GM10847 (cell line): ENCODE data around the gene GRAMD2A.

Experiments
- POLR2A ChIP-seq: IDR thresholded peaks from 2 replicates; pipeline ENCODE4 v1.6.1; 2011; ENCODE audit not compliant: insufficient read length; ENCODE audit errors: extremely low read depth

The GRAMD2A gene

DNA sequence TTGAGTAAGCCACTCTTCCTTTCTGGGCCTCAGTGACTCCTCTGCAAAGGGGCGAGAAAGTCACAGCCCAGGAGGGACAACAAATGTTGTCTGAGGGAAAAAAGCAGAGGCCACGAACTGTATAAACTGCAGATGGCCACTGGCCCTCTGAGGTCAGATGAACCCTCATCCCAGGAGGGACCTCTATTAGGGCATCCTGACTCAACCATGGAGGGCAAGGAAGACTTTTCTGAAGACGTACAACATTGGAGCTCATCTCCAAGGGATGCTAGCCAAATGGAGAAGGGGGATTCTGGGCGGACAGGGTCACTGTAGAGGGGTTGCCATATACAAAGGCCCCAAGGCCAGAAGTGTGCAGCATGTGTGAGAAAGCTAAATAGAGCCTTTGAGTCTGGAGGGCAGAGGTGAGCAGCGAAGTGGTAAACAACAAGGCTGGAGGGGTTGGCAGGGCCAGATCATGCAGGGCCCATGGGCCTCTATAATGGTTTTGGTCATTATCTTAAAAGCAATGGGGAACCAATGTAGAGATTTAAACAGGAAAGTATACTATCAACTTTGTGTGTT lies 16.7 kb downstream of the GRAMD2A start:
- no peak for TF ChIP-seq POLR2A

DNA sequence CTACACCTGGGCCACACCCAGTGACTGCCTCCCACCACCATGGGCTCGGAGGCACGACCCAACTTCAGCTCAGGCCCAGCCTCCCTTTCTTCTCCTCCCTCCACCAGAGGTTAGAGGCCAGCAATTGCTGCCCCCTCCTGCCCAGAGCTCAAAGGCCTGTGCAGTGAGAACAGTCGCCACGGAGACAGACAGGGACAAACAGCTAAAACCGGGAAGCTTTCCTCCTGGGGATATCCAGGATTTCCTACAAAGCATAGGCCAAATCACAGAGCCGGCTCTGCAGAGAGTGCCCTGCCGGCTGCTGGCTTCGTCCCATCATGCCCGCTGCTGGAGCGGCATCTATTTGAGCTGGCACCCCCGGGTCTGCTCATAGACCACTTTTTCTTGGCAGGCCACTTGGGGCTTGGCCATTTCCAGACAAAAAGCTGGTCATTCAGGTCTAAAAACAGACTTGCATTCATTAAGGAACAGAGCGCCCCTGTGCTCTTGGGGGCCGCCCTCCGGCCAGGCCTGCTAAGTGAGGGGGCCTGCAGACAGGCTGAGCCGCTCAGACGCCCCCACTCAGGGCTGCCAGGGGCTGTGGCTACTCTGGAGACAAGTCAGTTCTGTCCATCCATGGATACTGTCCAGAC lies 17.5 kb downstream of the GRAMD2A start:
- no peak for TF ChIP-seq POLR2A

DNA sequence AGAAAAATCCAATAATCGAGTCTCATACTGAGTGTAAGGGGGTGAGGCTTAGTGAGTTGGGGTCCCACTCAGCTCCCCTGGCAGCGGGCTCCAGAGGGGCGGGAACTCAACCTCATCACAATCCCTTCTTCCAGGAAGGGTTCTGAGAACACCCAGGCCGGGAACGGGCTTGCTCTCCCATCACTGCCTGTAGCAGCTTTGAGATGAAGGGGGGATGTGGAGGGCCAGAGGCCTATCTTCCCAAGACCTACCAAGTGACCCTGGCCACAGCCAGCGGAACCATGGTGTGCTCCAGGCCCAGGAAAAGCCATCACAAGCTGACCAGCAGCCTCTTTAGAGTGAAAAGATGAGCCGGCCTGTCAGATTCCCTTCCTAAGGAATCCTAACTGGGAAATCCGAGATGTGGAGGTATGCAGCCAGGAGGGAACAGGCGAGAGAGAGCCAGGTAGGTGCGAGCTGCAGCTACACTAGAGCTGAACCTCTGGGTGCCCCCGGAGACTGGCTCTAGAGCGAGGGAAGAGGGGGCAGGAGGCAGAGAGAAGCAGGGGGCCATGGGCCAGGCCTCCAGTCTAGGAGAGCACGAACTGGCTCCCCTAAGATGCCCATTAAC lies 18.5 kb downstream of the GRAMD2A start:
- TF ChIP-seq POLR2A, result no peak

DNA sequence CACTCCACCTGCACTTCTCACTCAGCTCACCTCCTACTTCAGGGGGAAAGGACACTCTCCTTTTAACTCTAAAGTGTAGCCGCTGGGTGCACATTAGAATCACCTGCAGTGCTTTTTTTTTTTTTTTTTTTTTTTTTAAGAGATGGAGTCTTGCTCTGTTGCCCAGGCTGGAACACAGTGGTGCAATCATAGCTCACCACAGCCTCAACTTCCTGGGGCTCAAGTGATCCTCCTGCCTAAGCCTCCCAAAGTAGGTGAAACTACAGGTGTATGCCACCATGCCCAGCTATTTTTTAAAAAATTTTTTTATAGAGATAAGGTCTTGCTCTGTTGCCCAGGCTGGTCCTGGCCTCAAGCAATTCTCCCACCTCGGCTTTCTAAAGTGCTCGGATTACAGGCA lies 20.8 kb downstream of the GRAMD2A start:
- TF ChIP-seq POLR2A, result no peak

DNA sequence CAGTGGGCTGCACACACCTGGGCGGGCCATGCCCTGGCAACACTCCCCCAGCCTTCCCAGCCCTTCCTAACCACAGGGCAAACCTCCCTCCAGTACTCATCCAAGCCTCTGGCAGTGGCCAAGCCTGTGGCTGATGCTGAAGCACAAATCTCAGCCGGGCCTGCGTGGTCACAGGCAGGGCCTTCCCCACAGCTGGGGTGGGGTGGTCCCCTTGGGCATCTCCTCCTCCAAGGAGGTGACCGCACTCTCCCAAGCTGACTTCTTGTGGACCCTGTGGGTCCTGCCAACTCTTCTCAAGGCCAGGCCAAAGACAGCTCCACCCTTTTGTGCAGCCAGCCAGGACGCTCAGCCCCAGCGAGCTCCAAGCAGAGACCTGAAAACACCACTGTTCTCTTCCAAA lies 21.4 kb downstream of the GRAMD2A start:
- no peak for TF ChIP-seq POLR2A

DNA sequence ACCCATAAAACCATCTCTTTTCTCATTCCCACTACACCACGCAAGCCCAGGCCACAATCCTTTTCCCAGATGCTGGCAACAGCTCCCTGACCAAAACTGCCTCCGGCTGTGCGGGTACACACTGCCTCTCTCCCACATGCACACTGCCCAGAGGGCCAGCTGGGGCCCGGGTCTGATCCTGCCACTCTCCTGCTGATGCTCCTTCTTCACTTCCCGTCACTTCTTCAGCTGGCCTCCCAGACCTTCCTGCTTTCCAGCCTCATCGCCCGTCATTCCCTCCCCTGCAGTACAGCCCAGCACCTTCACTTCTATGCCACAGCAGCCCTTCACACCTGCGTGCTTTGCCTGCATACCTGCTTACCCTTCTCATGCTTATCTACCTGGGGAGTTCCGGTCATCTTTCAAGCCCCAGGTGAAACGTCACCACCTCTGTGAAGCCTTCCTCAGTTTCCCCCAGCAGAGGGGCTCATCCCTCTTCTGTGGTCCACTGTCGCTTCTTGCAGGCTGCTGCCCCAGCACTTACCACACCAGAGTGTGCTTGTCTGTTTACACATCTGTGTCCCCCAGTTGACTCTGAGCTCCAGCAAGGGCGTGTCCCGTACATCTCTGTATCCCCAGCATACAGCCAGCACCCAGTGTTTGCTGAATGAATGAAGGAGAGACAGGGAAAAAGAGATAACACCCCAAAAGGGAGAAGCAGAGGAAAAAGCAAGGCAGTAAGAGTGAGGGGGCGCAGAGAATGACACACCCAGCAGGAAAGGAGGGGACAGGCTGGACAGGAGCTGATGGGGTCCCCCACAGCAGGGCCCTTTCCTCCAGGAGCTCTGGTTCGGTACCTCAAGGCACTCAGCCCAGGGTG lies 22.2 kb downstream of the GRAMD2A start:
- no peak for TF ChIP-seq POLR2A

DNA sequence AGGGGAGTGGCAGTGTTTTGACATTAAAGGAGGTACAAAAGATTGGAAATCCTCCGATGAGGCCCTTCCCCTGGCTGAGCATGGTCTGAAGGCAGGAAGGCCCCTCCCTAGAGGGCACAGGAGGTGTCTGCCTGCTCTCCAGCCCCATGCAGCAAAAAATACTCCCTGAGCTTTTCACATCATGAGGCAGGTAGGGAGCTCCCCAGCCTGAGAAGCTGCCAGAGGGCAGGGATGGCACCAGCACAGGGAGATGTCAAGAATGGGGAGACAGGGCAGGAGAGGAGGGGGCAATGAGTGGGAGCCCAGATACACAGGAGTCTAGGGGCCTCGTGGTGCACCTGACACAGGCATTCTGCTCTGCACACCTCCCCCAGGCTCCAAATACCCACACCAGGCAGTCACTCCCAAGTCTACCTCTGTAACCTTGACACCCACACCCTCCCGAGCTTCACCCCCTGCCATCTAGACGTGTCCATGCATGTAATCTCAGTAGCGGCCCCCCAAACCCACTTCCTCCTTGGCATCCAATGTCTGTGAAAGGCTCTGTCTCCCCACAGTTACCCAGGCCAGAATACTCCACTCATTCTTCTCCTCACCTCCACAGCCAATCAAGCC lies 22.9 kb downstream of the GRAMD2A start:
- no peak for TF ChIP-seq POLR2A

DNA sequence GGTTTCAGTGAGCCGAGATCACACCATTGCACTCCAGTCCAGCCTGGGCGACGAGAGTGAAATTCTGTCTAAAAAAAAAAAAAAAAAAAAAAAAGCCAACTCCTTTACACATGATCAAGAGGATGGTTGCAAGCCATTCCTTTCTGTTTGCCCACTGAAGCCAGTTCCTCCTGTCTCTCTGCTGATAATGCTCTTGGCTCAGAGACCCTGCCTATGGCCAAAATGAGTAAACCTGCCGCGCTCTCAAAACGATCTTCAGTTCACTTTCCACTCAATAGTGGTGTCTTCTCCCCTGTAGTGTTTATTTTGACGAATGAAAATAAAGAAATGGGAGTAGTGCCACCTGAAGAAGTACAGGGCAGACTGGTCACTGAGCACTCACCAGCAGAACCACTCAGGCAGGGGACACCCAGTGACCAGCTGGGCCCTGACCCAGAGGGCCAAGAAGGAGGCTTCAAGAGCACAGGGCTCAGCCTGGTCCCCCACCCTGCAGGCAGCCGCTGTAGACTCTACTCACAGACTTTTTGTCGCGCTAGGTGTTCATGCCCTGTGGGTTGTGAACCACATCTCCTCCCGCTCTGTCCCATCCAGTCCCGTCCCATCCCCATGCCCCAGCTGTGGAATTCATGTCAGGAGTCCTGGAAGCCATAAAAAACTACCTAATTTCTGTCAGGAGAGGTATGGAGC lies 23.6 kb downstream of the GRAMD2A start:
- TF ChIP-seq POLR2A, result no peak

DNA sequence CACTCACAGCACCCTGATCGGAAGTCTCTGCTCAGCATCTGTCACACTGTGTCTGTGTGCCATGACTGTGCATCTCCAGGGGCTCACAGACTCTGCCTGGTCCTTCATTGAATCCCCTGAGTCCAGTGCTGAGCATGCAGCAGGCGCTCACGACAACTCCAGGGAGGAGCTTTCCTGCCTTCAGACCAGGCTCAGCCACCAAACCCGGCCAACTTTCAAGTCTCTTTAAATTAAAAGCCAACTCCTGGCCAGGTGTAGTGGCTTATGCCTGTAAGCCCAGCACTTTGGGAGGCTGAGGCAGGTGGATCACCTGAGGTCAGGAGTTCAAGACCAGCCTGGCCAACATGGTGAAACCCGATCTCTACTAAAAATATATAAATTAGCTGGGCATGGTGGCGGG lies 24.2 kb downstream of the GRAMD2A start:
- TF ChIP-seq POLR2A, result no peak

DNA sequence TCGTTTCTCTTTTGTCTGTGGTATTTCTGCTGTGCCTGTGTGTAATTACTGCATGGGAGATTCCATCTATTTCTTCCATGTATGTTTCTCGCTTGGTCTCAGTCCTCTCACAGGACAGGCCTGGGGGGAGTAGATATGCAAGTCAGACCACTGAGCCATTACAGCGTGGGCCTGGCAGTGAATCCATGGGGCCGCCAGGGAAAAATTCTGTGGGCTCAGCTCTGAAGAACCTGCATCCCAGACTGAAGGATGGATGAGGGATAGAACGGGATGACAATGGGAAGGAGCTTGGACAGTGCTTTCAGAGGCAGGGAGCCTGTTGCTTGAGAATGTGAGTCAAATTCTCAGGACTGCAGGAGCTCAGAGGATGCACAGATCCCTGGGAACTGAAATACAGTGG lies 24.8 kb downstream of the GRAMD2A start:
- no peak for TF ChIP-seq POLR2A

DNA sequence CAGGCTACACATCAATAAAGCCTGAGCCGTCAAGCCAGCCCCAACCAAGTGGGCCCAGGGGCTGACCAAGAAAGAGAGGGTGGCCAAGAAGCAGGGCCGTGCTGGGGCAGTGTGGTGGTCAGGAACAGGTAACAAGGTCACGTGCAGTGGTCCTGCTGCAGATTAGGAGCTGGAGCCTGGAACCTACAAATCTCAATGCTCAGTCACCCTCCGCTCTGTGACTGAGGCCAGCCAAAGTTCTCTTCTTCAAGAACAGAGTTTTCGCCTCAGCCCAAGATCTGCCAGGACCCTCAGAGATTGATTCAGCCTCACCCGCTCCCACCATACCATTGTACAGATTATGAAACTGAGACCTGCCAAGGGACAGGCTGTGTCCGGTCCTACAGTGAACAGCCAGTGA lies 26.9 kb downstream of the GRAMD2A start:
- TF ChIP-seq POLR2A, result no peak

DNA sequence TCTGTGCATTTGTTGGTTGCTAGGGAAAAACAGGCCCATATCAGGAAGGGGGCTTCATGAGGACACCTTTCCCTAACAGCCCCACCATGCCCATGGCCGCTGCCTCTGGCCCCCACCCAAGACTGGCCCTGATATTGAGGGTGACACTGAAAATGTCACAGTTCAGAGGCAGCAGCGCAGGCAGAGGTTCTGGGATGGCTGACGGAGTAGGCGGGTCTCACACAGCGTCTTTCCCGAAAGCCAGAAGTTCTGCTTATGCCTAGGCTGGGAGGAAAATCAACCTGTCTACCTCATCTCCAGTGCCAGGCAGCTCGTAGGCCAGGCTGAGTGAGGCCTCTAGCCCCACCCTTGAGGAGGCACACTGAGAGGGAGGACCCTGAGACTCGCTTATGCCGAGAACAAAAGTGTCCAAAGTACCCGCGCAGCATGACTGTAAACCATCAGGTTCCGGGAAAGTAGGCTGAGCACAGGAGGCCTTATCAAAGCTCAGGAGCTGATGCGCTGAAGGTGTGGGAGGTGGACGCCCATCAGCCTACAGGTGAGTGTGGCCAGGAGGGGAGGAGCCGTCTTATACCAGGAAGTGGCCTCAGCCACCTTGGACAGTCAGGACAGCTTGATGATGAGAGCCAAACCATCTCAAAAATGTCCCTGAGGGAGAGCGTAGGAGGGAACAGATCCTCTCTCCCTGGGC lies 27.5 kb downstream of the GRAMD2A start:
- no peak for TF ChIP-seq POLR2A

DNA sequence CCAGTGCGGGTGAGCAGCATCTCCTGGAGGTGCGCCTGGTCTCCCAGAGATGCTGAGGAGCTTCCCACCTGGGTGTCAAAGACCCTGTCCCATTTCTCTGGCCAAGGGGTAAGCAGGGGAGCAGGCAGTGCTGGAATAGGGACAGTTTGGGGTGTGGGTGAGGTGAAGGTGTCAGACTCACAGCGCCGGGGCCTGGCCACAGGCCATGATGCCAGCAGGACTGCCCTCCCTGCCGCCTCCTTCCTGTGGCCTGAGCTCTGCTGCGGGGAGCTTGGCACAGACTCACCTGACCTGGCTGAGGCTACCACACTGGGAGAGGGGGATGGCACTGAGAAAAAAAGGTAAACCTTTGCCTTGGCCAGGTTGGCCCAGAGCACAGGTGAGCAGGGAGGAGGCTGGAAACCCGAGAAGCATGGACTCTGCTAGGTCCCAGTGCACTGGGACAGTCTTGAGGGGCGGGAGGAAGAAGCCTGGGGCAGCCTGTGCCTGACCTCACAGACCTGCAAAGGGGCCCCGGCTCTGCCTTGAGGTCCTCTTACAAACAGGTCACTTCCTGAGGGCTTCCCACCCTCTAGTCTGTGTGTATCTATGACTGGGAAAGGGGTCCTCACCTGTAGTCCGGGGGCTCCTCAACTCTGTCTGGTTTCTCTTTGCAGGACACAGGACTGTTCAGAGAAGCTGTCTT lies 28.2 kb downstream of the GRAMD2A start:
- no peak for TF ChIP-seq POLR2A

DNA sequence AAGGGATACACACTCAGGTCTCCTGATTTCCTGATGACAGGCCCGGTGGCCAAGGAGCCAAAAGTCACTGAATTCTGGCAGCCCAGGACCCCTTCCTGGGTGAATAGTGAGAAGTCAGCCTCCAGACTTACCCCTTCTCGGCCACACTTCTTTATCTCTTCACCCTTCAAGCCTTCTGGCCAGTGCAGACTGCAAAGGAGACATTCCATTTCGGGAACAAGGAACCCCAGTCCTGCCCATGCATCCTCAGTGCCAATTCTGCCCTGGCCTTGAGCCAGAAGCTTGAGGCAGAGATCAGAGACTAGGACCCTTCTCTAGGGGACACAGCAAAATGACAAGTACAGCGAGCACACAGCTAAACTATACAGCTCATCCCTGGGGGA lies 28.8 kb downstream of the GRAMD2A start:
- no peak for TF ChIP-seq POLR2A

DNA sequence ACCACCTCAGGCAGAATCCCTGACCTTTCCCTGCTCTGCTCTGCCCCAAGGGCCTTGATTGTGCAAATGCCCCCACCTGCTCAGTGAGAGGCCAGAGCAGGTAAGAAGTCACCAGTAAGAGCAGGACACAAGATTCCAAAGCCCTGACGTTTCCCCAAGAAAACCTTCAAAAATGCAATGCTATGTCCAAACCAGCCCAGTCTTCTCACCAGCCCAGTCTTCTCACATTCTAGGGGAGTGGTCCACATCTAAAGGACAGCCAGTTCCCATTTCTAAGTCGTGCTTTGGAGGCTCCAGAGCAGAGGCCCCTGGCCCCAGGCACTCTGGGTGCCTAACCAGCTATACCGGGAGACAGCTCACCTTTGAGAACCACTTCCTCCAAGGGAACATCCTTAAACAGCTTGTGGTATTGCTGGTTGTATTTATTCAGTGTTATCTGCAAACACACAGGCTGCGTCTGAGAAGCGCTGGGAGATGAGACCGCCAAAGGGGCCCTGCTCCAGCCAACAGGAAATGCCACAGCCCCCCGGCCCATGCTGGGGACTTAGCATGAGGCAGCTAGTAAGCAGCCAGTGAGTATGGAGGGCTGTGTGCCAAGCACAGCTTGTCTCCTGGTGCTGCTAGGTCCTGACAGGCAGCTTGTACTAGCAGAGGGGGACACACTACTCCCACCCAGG lies 29.3 kb downstream of the GRAMD2A start:
- TF ChIP-seq POLR2A, result no peak
